ENCODE measurements around the gene HAUS1.

- no peak for TF ChIP-seq POLR2A (IDR thresholded peaks at IDR 0.05)
- no peak for TF ChIP-seq EP300 (IDR thresholded peaks at IDR 0.05)
- TF ChIP-seq CTCF (IDR thresholded peaks at IDR 0.05), result no peak
- no peak for TF ChIP-seq POLR2AphosphoS5 (IDR thresholded peaks at IDR 0.05)
Measured at GRCh38 chr18:46110406-46110805, 6.2 kb downstream of the HAUS1 start.
